DMS53 treated with DMSO at 0.1 percent for 48 hours (cell line): Measurements from ENCODE around the gene PSPH.

ENCODE experiments used
- DNase-seq: peaks from one replicate; lab custom pipeline; 2025; ENCODE audit not compliant: unreplicated experiment; lab: John Stamatoyannopoulos, UW

Gene PSPH

GRCh38 chr7:56007167-56007652 lies 44.0 kb downstream of the PSPH start:
- no peak for DNase-seq

DNA sequence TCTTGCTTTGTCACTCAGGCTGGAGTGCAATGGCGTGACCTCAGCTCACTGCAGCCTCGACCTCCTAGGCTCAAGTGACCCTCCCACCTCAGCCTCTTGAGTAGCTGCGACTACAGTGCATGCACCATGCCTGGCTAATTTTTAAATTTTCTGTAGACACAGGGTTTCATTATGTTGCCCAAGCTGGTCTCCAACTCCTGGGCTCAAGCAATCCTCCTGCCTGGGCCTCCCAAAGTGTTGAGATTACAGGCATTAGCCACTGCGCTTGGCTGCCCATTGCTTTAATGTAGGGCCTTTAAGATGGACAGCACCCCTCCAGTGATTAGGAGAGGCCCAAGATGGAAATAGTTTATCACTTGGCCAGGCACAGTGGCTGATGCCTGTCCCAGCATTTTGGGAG lies 47.5 kb downstream of the PSPH start:
- no peak for DNase-seq

- no peak for DNase-seq
Measured at GRCh38 chr7:55996856-55997500, 54.3 kb downstream of the PSPH start.

GRCh38 chr7:55992346-55992745 lies 58.9 kb downstream of the PSPH start:
- no peak for DNase-seq

GRCh38 chr7:55983537-55983936 lies 67.7 kb downstream of the PSPH start:
- no peak for DNase-seq

DNA sequence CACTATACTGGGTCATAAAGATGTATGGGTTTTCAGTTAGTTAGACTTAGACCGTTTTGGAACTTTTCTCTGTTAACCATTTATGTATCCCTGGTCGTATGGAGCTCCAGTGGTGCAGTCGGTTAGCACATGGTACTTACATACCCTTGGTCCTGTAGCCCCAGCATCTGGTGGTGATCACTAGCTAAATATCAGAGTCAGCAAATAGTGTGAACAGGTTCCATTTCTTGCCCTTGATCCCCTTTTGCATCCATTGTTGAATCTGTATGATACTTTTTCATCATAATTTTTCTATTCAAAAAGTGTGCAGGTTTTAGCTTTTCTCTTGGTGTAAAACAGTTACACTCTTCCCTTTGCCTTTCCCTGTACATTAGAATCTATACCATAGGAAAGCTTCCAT lies 71.0 kb downstream of the PSPH start:
- DNase-seq = no peak

GRCh38 chr7:55977831-55978230 lies 73.4 kb downstream of the PSPH start:
- no peak for DNase-seq

DNA sequence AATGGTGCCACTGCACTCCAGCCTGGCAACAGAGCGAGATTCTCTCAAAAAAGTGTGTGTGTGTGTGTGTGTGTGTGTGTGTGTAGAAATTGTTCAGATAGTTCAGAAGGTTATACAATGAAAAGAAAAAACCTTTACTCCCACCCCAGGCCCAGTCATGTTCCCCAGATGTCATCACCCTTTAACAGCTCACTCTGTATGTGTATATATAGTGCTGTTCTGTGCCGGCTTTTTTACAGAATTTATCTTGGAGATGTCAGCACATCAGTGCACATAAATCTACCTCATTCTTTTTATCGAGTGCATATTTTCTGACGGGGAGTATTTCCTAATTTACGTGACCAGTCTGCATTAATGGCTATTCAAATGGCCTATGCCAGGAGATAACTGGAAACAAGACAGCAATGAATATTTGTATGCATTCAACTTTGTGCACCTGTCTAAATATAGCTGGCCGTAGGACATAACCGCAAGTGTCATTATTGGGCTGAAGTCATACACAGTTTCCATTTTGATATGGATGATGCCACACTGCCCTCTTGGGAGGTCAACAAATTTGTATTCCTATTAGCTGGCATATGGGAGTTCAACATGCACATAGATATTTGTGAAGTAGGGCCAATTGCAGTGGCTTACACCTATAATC lies 75.1 kb downstream of the PSPH start:
- no peak for DNase-seq

GRCh38 chr7:55973747-55974250 lies 77.4 kb downstream of the PSPH start:
- no peak for DNase-seq

DNA sequence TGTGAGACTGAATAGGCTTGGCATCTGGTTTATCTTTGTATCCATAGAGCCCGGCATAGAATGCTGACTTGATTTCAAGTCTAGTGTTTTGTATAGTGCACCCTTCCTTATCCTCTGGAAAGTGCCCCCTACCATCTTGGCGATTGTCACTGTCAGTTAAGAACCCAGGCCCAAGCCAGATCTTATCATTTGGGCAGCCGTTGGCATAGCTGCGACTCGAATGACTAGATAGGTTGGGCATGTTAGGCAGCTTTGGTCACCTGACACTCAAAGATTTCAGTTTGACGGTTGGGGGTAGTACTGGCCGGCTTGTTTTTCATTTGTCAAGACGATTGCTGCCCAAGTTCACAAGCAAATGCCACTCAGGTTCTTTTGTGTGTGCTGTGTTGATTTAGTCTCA lies 80.3 kb downstream of the PSPH start:
- DNase-seq = no peak

DNA sequence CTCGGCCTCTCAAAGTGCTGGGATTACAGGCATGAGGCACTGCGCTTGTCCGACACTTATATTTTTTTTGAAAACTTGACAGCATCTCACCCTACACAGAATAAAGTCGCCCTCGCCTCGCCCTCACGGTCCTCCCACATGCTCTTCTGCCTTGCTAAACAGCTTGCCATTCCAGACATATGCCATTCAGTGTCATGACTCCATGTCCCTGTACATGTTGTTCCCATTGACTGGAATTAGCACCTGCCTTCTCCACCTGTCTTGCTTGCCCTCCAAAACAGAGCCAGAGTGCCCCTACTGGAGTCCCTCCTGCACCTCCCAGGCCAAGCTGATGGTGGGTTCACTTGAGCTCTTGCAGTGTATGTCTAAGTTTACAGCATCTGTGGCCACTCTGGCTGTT lies 80.7 kb downstream of the PSPH start:
- DNase-seq = no peak

GRCh38 chr7:55969391-55969790 lies 81.9 kb downstream of the PSPH start:
- DNase-seq = no peak

- DNase-seq = no peak
Measured at GRCh38 chr7:55966851-55967250, 84.4 kb downstream of the PSPH start.

DNA sequence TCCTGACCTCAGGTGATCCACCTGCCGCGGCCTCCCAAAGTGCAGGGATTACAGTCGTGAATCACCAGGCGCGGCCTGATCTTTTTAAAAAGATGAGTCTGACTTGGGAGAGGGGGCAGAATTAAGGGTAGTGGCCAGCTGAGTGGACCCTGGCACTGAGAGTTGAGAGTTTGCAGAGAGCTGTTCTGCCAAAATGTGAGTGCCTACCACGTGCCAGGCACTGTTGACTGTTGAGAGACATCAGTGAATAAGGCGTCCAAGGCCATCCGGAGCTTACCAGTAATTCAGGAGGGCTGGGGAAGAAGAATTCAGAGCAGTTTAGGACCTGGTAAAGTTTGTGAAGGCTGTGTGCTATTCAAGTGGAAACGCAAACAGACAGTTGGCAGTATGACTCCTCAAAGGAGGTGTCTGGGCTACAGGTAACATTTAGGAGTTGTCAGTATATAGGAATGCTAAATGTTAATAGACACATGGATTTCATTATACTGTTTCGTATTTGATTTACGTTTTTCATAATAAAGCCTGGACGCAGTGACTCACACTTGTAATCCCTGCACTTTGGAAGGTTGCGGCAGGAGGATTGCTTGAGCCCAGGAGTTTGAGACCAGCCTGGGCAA lies 85.3 kb downstream of the PSPH start:
- DNase-seq = no peak

GRCh38 chr7:55965100-55965470 lies 86.2 kb downstream of the PSPH start:
- no peak for DNase-seq

DNA sequence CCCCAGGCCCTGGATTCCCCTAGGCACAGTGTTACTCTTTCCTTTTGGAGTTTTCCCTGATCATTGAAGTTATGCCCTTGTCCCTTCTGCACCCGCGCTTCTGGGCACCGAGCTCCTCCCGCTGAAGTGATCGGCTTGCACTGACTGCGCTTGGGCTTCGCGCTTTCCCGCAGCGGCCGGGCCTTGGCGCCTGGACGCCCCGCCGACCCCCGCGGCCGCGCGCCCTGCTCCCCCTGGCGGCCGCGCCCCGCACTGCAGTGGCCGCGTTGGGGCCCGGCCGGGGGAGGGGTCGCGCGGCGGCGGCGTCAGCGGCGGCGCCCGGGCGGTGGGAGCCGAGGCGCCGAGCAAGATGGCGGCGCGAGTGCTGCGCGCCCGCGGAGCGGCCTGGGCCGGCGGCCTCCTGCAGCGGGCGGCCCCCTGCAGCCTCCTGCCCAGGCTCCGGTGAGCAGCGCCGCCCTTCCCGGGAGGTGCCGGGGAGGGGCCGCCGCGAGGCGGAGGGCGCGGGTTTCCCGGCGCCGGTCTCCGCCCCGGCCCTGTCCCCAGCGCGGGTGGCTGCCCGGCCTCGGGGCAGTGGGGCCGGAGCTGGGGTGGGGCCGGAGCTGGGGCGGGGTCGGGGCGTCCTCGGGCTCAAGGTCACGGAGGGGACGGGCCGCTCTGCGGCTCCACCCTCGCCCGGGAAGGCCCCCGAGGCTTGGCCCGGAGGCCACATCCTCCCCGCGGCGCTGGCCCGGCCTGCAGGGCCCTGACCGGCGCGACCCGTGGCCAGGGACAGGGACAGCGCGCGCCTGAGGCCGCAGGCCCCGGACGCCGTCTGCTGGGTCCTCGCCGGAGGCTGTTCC lies 86.8 kb downstream of the PSPH start, which contains the start of gene NIPSNAP2:
Gene NIPSNAP2 (plus strand): TSS at position 325 of the 839 bp plus-strand sequence. CDS start 25 bp downstream, at position 350.
- peak; percentile 63 for DNase-seq

DNA sequence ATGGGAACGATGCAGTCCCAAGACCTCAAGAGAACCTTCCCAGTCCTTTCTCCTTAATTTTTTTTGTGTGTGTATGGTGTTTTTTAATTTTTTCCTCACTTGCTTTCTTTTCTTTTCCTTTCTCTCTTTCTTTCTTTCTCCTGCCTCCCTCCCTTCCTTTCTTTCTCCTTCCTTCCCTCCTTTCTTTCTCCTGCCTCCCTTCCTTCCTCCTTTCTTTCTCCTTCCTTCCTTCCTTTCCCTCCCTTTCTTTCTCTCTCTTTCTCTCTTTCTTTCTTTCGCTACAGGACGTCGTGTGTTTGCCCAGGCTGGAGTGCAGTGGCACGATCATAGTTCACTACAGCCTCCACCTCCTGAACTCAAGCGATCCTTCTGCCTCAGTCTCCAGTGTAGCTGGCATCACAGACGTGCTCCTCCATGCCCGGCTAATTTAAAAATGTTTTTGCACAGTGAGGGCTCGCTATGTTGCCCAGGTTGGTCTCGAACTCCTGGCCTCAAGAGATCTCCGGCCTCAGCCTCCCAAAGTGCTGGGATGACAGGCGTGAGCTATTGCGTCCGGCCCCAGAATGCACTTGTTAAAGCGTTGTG lies 87.6 kb downstream of the PSPH start:
- no peak for DNase-seq

GRCh38 chr7:55962014-55962413 lies 89.2 kb downstream of the PSPH start:
- no peak for DNase-seq
